Subcutaneous adipose tissue (tissue), 4 donors: ENCODE measurements around the gene HLCS. TPM values are rescaled to one million over a fixed set of nuclear protein-coding genes. Genes with fewer than 3 reads are reported as not detected.

Source experiments
- CTCF ChIP-seq: fragments of 450-650 bp; IDR thresholded peaks from one replicate; pipeline ENCODE4 v1.5.1; 2016; ENCODE audit warnings: low read depth, mild to moderate bottlenecking, control low read depth, antibody characterized with exemption, moderate library complexity
- total RNA-seq, 4 donors: library from RNA; depleted of rRNA; stranded (reverse); fragments of >200 nt; gene quantifications; one replicate each; pipeline ENCODE4 v1.1.0, GENCODE V29; 2016

HLCS gene
- total RNA-seq, 4 donors from 2014 or later, result 14.6 to 30.3 (median 23.7) TPM

- TF ChIP-seq CTCF, result no peak
Measured at GRCh38 chr21:36932161-36932816, 34.2 kb downstream of the HLCS start.

- no peak for TF ChIP-seq CTCF
Measured at GRCh38 chr21:36929622-36930021, 36.8 kb downstream of the HLCS start.

- TF ChIP-seq CTCF, result no peak
Measured at GRCh38 chr21:36928960-36929359, 37.5 kb downstream of the HLCS start.

- no peak for TF ChIP-seq CTCF
Measured at GRCh38 chr21:36927719-36928117, 38.8 kb downstream of the HLCS start.

GRCh38 chr21:36926989-36927718 lies 39.3 kb downstream of the HLCS start:
- no peak for TF ChIP-seq CTCF

GRCh38 chr21:36923270-36923669 lies 43.2 kb downstream of the HLCS start:
- TF ChIP-seq CTCF, result no peak

GRCh38 chr21:36922861-36923260 lies 43.6 kb downstream of the HLCS start:
- no peak for TF ChIP-seq CTCF
